Measurements from ENCODE around the gene RTTN.

DNA sequence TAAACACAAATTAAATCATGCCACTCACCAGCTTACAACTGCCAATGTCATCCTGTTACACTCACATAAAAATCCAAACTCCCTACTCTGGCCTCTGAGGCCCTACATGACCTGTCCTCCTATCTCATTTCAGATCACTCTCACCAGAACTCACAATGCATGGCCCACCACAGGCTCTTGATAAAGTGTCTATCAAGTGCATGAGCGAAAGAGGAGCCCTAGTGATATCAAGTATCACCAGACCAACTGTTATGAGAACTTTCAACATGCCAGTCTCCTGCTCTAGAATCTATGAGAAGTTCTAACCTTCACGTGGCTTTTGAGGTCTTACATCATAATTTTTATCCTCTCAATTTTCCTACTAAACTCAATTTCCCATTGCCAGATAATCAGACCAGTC, 181.4 kb downstream of the RTTN start:
- TF ChIP-seq EZH2 (IDR thresholded peaks at IDR 0.05; ENCODE audit: borderline replicate concordance, low read depth, low read length, severe bottlenecking) (no peak), CTCF (IDR thresholded peaks at IDR 0.05; ENCODE audit: borderline replicate concordance, extremely low read depth, low read length, poor library complexity, severe bottlenecking) (no peak)
